IMR-90 (cell line): ENCODE measurements around the gene CDC42BPA. TPM values are rescaled to one million over a fixed set of nuclear protein-coding genes. Genes with fewer than 3 reads are reported as not detected.

Source experiments
- ATAC-seq: fragments of 200-7000 bp; cut with Tn5 transposase; 2 replicates; pipeline ENCODE4 v1.9.1; 2020; ENCODE audit warnings: low read depth, mild to moderate bottlenecking, moderate library complexity
- BruUV-seq: library from RNA; stranded (reverse); fragments of 400-500 nt; replicated peaks from 2 replicates; lab custom pipeline; 2021; lab: Mats Ljungman, UMichigan
- CTCF ChIA-PET: fragments of 300-600 bp; formaldehyde crosslinking; extraction: SDS; loops from one replicate; lab custom pipeline; 2021; ENCODE audit warnings: antibody characterized with exemption; lab: Yijun Ruan, JAX
- POLR2A ChIA-PET: fragments of 300-600 bp; sonication (Branson Sonifier 250); formaldehyde crosslinking; loops from one replicate; lab custom pipeline; 2022; ENCODE audit warnings: antibody characterized with exemption; ENCODE audit not compliant: unreplicated experiment; lab: Charles Lee
- DNase-seq: peaks from one replicate; pipeline ENCODE4 v3.0.0; 2013
- H2AFZ ChIP-seq: replicated peaks from 2 replicates; pipeline ENCODE3; 2013; ENCODE audit warnings: low read length, mild to moderate bottlenecking; ENCODE audit not compliant: poor library complexity
- H2AK5ac ChIP-seq: 2 replicates; pipeline ENCODE4 v1.6.1; 2013; ENCODE audit warnings: low read depth, low read length, inconsistent platforms
- H2AK9ac ChIP-seq: replicated peaks from 2 replicates; pipeline ENCODE3; 2013; ENCODE audit warnings: mild to moderate bottlenecking, low read depth, low read length, moderate library complexity; ENCODE audit not compliant: poor library complexity
- H2BK120ac ChIP-seq: 2 replicates; pipeline ENCODE4 v1.6.1; 2013; ENCODE audit warnings: low read depth, low read length, inconsistent platforms
- H2BK15ac ChIP-seq: 3 replicates; pipeline ENCODE4 v1.6.1; 2013; ENCODE audit warnings: low read depth, low read length, inconsistent platforms
- H2BK20ac ChIP-seq: 2 replicates; pipeline ENCODE4 v1.6.1; 2013; ENCODE audit warnings: low read depth, mild to moderate bottlenecking, inconsistent platforms, low read length, moderate library complexity
- H2BK5ac ChIP-seq: 2 replicates; pipeline ENCODE4 v1.6.1; 2013; ENCODE audit warnings: mild to moderate bottlenecking, low read depth, low read length, inconsistent platforms; ENCODE audit not compliant: poor library complexity, severe bottlenecking
- H3K14ac ChIP-seq: replicated peaks from 2 replicates; pipeline ENCODE4 v1.6.1; 2013; ENCODE audit warnings: low read depth, low read length, inconsistent platforms
- H3K18ac ChIP-seq: 2 replicates; pipeline ENCODE4 v1.6.1; 2013; ENCODE audit warnings: low read depth, low read length, control low read depth
- H3K23ac ChIP-seq: 2 replicates; pipeline ENCODE4 v1.6.1; 2013; ENCODE audit warnings: low read depth, low read length, inconsistent platforms
- H3K27ac ChIP-seq: 2 replicates; pipeline ENCODE4 v1.5.1; 2013; ENCODE audit warnings: mild to moderate bottlenecking, control low read depth, low read length; ENCODE audit not compliant: insufficient read depth
- H3K27me3 ChIP-seq: 2 replicates; pipeline ENCODE4 v1.6.1; 2013; ENCODE audit warnings: low read length; ENCODE audit not compliant: control insufficient read depth, insufficient read depth
- H3K36me3 ChIP-seq: 2 replicates; pipeline ENCODE4 v1.6.1; 2013; ENCODE audit warnings: low read length, mixed read lengths; ENCODE audit not compliant: control insufficient read depth, insufficient read depth
- H3K4ac ChIP-seq: 2 replicates; pipeline ENCODE4 v1.6.1; 2013; ENCODE audit warnings: low read depth, low read length, inconsistent platforms
- H3K4me1 ChIP-seq: 2 replicates; pipeline ENCODE4 v1.6.1; 2013; ENCODE audit warnings: low read length, mixed read lengths; ENCODE audit not compliant: control insufficient read depth, insufficient read depth
- H3K4me2 ChIP-seq: 2 replicates; pipeline ENCODE4 v1.6.1; 2013; ENCODE audit warnings: low read depth, mild to moderate bottlenecking, control low read depth, low read length, moderate library complexity
- H3K4me3 ChIP-seq: 2 replicates; pipeline ENCODE4 v1.5.1; 2013; ENCODE audit warnings: low read depth, mild to moderate bottlenecking, control low read depth, low read length, moderate library complexity; ENCODE audit not compliant: insufficient read depth
- H3K56ac ChIP-seq: 2 replicates; pipeline ENCODE4 v1.6.1; 2013; ENCODE audit warnings: low read length, inconsistent platforms; ENCODE audit not compliant: insufficient read depth; ENCODE audit errors: extremely low read depth
- H3K79me1 ChIP-seq, 2 experiments: 2 replicates each; pipeline ENCODE4 v1.6.1; 2013; ENCODE audit warnings: low read length in 2 of 2, inconsistent platforms in 1 of 2, low read depth in 1 of 2
- H3K9ac ChIP-seq: 2 replicates; pipeline ENCODE4 v1.6.1; 2013; ENCODE audit warnings: low read depth, low read length, control low read depth
- H3K9me1 ChIP-seq: 2 replicates; pipeline ENCODE4 v1.6.1; 2013; ENCODE audit warnings: low read length, inconsistent platforms; ENCODE audit not compliant: insufficient read depth
- H3K9me3 ChIP-seq: 2 replicates; pipeline ENCODE4 v1.6.1; 2013; ENCODE audit warnings: low read length; ENCODE audit not compliant: control insufficient read depth, insufficient read depth
- H4K20me1 ChIP-seq: 2 replicates; pipeline ENCODE4 v1.6.1; 2013; ENCODE audit warnings: low read length, inconsistent platforms; ENCODE audit not compliant: insufficient read depth
- H4K5ac ChIP-seq: 2 replicates; pipeline ENCODE4 v1.6.1; 2013; ENCODE audit warnings: mild to moderate bottlenecking, low read depth, low read length, control low read depth
- H4K8ac ChIP-seq, 2 experiments: 2 replicates each; pipeline ENCODE4 v1.6.1; 2013; ENCODE audit warnings: low read depth in 2 of 2, low read length in 2 of 2, control low read depth in 1 of 2, inconsistent platforms in 1 of 2
- H4K91ac ChIP-seq: 2 replicates; pipeline ENCODE4 v1.6.1; 2013; ENCODE audit warnings: low read depth, low read length, inconsistent platforms; ENCODE audit not compliant: insufficient read depth
- BHLHE40 ChIP-seq: fragments of 150-350 bp; IDR thresholded peaks from 2 replicates; pipeline ENCODE4 v1.6.1; 2016; ENCODE audit warnings: mild to moderate bottlenecking, low read depth, low read length
- SMC3 ChIP-seq: fragments of 150-350 bp; IDR thresholded peaks from 2 replicates; pipeline ENCODE4 v1.6.1; 2016; ENCODE audit warnings: low read depth, mild to moderate bottlenecking, antibody characterized with exemption, low read length, moderate library complexity
- WGBS, 2 experiments: methylation state at CpG; one replicate each; pipeline versions ENCODE4 v1.1.5 to v1.1.7; 2013; ENCODE audit warnings: missing lambda C conversion rate in 2 of 2; ENCODE audit not compliant: insufficient read length in 1 of 2; ENCODE audit errors: extremely low coverage in 2 of 2; 5-methylcytosine and 5-hydroxymethylcytosine counted together
- dilution Hi-C: fragments of 300-500 bp; cut with HindIII; formaldehyde crosslinking; loops from one replicate; pipeline ENCODE4 v1.14.3; 2018; ENCODE audit warnings: low sequenced_read_pairs; ENCODE audit not compliant: unreplicated experiment
- in situ Hi-C: fragments of 300-500 bp; cut with MboI; formaldehyde crosslinking; loops from 3 replicates; pipeline ENCODE4 v1.14.3; 2019; ENCODE audit warnings: low sequenced_read_pairs, inconsistent platforms, mixed read lengths
- intact Hi-C: fragments of 100-400 bp; cut with micrococcal nuclease; formaldehyde crosslinking; loops from 2 replicates; pipeline ENCODE4 v1.10.0; 2022
- polyA plus RNA-seq, 3 experiments: library from polyadenylated mRNA; depleted of rRNA; stranded (reverse); fragments of >200 nt; gene quantifications; 2 replicates each; pipeline ENCODE4 v1.2.3, GENCODE V29; 2012; ENCODE audit warnings: low replicate concordance in 1 of 3
- total RNA-seq: library from RNA; depleted of rRNA; stranded (reverse); fragments of >200 nt; gene quantifications from 2 replicates; pipeline ENCODE4 v1.2.3, GENCODE V29; 2012

CDC42BPA gene
- total and polyA plus RNA-seq, 2 of the 4 experiments (the other 2 are of a cell fraction), result 9.4 to 27.8 TPM

- ATAC-seq (no peak), DNase-seq (no peak)
- Histone ChIP-seq H3K27ac (no peak overlapping the region), H3K27me3 (no peaks in the 10 kb centered on the region), H3K56ac (no peak overlapping the region), H3K14ac (no peak overlapping the region), H3K9me3 (no peaks in the 10 kb centered on the region), H3K36me3 (no peaks in the 10 kb centered on the region; the same call in 1 of the 2 replicates), H3K18ac (no peak overlapping the region), H3K23ac (no peak overlapping the region), H2BK120ac (no peak overlapping the region), H2BK15ac (no peak overlapping the region), H3K9me1 (0 out of 2 replicates have a peak, but pooled peaks cover 8% of the 10 kb centered on the region), H3K4ac (no peak overlapping the region), H3K4me3 (no peak overlapping the region), H4K91ac (no peak overlapping the region), H2BK20ac (no peak overlapping the region), H2AK5ac (no peak overlapping the region), H4K5ac (peak overlapping the region; percentile 40; the same call in 1 of the 2 replicates), H3K4me2 (no peak overlapping the region), H4K8ac (no peak overlapping the region), H3K9ac (no peak overlapping the region), H3K79me1 (peaks cover 19 to 40% of the 10 kb centered on the region in 2 experiments), H2AFZ (no peak overlapping the region), H2AK9ac (no peak overlapping the region), H3K4me1 (no peaks in the 10 kb centered on the region), H4K20me1 (no peaks in the 10 kb centered on the region; the same call in none of the 2 replicates), H2BK5ac (no peak overlapping the region)
- in situ Hi-C loops (no loop called here), intact Hi-C loops (no loop called here), dilution Hi-C loops (no loop called here)
- ChIA-PET POLR2A (no interaction called here), CTCF (interaction anchor here (0.6 to 1.0 kb wide), 2 partner anchors 18 to 262 kb away, joined by 3 read pairs; no protein-coding TSS in a partner anchor)
- no CpG with 5 or more reads among the region's 1 CpG for WGBS, 2 experiments
- no peak for TF ChIP-seq BHLHE40
- no peak for TF ChIP-seq SMC3
- BruUV-seq, result no TSS peak
These were observed 151.7 kb downstream of the CDC42BPA start for GRCh38 chr1:227166559-227166958.
